ENCODE measurements around the gene RFNG.
A peak's percentile ranks its signal among the peaks of the same experiment; 100 is the strongest.

- TF ChIP-seq, protein P1, sequence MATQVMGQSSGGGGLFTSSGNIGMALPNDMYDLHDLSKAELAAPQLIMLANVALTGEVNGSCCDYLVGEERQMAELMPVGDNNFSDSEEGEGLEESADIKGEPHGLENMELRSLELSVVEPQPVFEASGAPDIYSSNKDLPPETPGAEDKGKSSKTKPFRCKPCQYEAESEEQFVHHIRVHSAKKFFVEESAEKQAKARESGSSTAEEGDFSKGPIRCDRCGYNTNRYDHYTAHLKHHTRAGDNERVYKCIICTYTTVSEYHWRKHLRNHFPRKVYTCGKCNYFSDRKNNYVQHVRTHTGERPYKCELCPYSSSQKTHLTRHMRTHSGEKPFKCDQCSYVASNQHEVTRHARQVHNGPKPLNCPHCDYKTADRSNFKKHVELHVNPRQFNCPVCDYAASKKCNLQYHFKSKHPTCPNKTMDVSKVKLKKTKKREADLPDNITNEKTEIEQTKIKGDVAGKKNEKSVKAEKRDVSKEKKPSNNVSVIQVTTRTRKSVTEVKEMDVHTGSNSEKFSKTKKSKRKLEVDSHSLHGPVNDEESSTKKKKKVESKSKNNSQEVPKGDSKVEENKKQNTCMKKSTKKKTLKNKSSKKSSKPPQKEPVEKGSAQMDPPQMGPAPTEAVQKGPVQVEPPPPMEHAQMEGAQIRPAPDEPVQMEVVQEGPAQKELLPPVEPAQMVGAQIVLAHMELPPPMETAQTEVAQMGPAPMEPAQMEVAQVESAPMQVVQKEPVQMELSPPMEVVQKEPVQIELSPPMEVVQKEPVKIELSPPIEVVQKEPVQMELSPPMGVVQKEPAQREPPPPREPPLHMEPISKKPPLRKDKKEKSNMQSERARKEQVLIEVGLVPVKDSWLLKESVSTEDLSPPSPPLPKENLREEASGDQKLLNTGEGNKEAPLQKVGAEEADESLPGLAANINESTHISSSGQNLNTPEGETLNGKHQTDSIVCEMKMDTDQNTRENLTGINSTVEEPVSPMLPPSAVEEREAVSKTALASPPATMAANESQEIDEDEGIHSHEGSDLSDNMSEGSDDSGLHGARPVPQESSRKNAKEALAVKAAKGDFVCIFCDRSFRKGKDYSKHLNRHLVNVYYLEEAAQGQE (IDR thresholded peaks at IDR 0.05; ENCODE audit: low read depth, low read length), result no peak
- TF ChIP-seq, protein P2, sequence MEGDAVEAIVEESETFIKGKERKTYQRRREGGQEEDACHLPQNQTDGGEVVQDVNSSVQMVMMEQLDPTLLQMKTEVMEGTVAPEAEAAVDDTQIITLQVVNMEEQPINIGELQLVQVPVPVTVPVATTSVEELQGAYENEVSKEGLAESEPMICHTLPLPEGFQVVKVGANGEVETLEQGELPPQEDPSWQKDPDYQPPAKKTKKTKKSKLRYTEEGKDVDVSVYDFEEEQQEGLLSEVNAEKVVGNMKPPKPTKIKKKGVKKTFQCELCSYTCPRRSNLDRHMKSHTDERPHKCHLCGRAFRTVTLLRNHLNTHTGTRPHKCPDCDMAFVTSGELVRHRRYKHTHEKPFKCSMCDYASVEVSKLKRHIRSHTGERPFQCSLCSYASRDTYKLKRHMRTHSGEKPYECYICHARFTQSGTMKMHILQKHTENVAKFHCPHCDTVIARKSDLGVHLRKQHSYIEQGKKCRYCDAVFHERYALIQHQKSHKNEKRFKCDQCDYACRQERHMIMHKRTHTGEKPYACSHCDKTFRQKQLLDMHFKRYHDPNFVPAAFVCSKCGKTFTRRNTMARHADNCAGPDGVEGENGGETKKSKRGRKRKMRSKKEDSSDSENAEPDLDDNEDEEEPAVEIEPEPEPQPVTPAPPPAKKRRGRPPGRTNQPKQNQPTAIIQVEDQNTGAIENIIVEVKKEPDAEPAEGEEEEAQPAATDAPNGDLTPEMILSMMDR (IDR thresholded peaks at IDR 0.05 in 2 of 3, conservative IDR thresholded peaks at IDR 0.05 in 1 of 3; ENCODE audit: control insufficient read depth in 2 of 3, extremely low read depth in 1 of 3, insufficient read depth in 1 of 3, low read depth in 3 of 3, low read length in 3 of 3), result peak; percentile 71 to 87 (median 86)
- TF ChIP-seq ATF2 (IDR thresholded peaks at IDR 0.05; ENCODE audit: low read length) (no peak), EP300 (IDR thresholded peaks at IDR 0.05; ENCODE audit: borderline replicate concordance in 1 of 2, control insufficient read depth in 1 of 2, low read depth in 2 of 2, low read length in 2 of 2) (no peak), SIN3A (IDR thresholded peaks at IDR 0.05; ENCODE audit: low read depth, low read length) (no peak)
These were observed 30.3 kb downstream of the RFNG start for GRCh38 chr17:82021107-82021899.
